Neural progenitor cell (in vitro differentiated cells): ENCODE results near the gene EPB42. TPM values are rescaled to one million over a fixed set of nuclear protein-coding genes. Genes with fewer than 3 reads are reported as not detected.
"Not testable (repeated sequence)": the region's sequence is repeated elsewhere in the genome, so short reads cannot be mapped to it uniquely, and the experiment has no call there.

Experiments
- DNase-seq: peaks from one replicate; pipeline ENCODE4 v3.0.0-alpha.2; 2016; ENCODE audit warnings: low spot score
- H2AFZ ChIP-seq: fragments of 200-600 bp; sonication (generic); replicated peaks from 2 replicates; pipeline ENCODE4 v1.6.1; 2016; ENCODE audit warnings: antibody characterized with exemption
- H3F3A ChIP-seq: fragments of 200-600 bp; sonication (generic); 2 replicates; pipeline ENCODE4 v1.6.1; 2016; ENCODE audit warnings: antibody characterized with exemption, low read depth
- H3K27ac ChIP-seq: fragments of 200-600 bp; sonication (generic); 2 replicates; pipeline ENCODE4 v1.5.1; 2016; ENCODE audit warnings: mild to moderate bottlenecking
- H3K27me3 ChIP-seq: fragments of 200-600 bp; sonication (generic); 2 replicates; pipeline ENCODE4 v1.6.1; 2016; ENCODE audit warnings: mild to moderate bottlenecking, moderate library complexity
- H3K36me3 ChIP-seq: fragments of 200-600 bp; sonication (generic); 2 replicates; pipeline ENCODE4 v1.5.1; 2016
- H3K4me1 ChIP-seq: fragments of 200-600 bp; sonication (generic); 2 replicates; pipeline ENCODE4 v1.6.1; 2016; ENCODE audit warnings: mixed run types
- H3K4me2 ChIP-seq: fragments of 200-600 bp; sonication (generic); 2 replicates; pipeline ENCODE4 v1.6.1; 2016
- H3K4me3 ChIP-seq: fragments of 200-600 bp; sonication (generic); 2 replicates; pipeline ENCODE4 v1.5.1; 2016
- H3K79me2 ChIP-seq: fragments of 200-600 bp; sonication (generic); 2 replicates; pipeline ENCODE4 v1.6.1; 2016; ENCODE audit warnings: low read depth
- H3K9ac ChIP-seq: fragments of 200-600 bp; sonication (generic); 2 replicates; pipeline ENCODE4 v1.6.1; 2016
- H3K9me3 ChIP-seq: fragments of 200-600 bp; sonication (generic); 2 replicates; pipeline ENCODE4 v1.5.1; 2016; ENCODE audit warnings: low read depth
- H4K20me1 ChIP-seq: fragments of 200-600 bp; sonication (generic); 2 replicates; pipeline ENCODE4 v1.6.1; 2016; ENCODE audit warnings: low read depth
- H3K27ac Mint-ChIP-seq: 3 replicates; pipeline ENCODE4 v1.8.0; 2021; ENCODE audit warnings: mixed read lengths
- H3K27me3 Mint-ChIP-seq: 2 replicates; pipeline ENCODE4 v1.8.0; 2022; ENCODE audit warnings: low read depth, mild to moderate bottlenecking, inconsistent platforms, moderate library complexity, mixed read lengths; ENCODE audit not compliant: insufficient read depth
- H3K36me3 Mint-ChIP-seq: 3 replicates; pipeline ENCODE4 v1.8.0; 2021; ENCODE audit warnings: mixed read lengths
- H3K4me1 Mint-ChIP-seq: 3 replicates; pipeline ENCODE4 v1.8.0; 2021; ENCODE audit warnings: mixed read lengths
- H3K4me3 Mint-ChIP-seq: 3 replicates; pipeline ENCODE4 v1.8.0; 2021; ENCODE audit warnings: mild to moderate bottlenecking, moderate library complexity, mixed read lengths
- H3K9me3 Mint-ChIP-seq: 3 replicates; pipeline ENCODE4 v1.8.0; 2020; ENCODE audit warnings: mixed read lengths
- EZH2 ChIP-seq: fragments of 200-600 bp; sonication (generic); IDR thresholded peaks from 2 replicates; pipeline ENCODE4 v1.6.1; 2017; ENCODE audit warnings: antibody characterized with exemption, mild to moderate bottlenecking, moderate library complexity
- EZH2phosphoT487 ChIP-seq: fragments of 200-600 bp; sonication (generic); IDR thresholded peaks from 2 replicates; pipeline ENCODE4 v1.6.1; 2017; ENCODE audit warnings: antibody characterized with exemption
- total RNA-seq: library from RNA; depleted of rRNA; stranded (reverse); fragments of >200 nt; gene quantifications from 2 replicates; pipeline ENCODE4 v1.2.3, GENCODE V29; 2015; ENCODE audit warnings: low replicate concordance
- TF ChIP-seq, protein P1 (sequence below): fragments of 200-600 bp; sonication (generic); IDR thresholded peaks from 2 replicates; pipeline ENCODE4 v1.5.1; 2017; ENCODE audit warnings: antibody characterized with exemption, mild to moderate bottlenecking

EPB42 gene
- total RNA-seq, 1 donor from 2014 or later = not detected

- H3K4me1 Mint-ChIP-seq = no peaks in the 10 kb centered on the region
- no peaks in the 10 kb centered on the region for H3K9me3 Mint-ChIP-seq
- H3K27me3 Mint-ChIP-seq = no peaks in the 10 kb centered on the region
- Histone ChIP-seq H3K4me3 (no peak overlapping the region), H4K20me1 (no peaks in the 10 kb centered on the region), H2AFZ (no peak overlapping the region), H3F3A (no peaks in the 10 kb centered on the region), H3K4me1 (no peaks in the 10 kb centered on the region), H3K9ac (no peak overlapping the region), H3K79me2 (no peaks in the 10 kb centered on the region), H3K27ac (no peak overlapping the region), H3K36me3 (no peaks in the 10 kb centered on the region), H3K4me2 (no peak overlapping the region), H3K27me3 (no peaks in the 10 kb centered on the region), H3K9me3 (no peaks in the 10 kb centered on the region)
- peaks cover 16% of the 10 kb centered on the region for H3K36me3 Mint-ChIP-seq
- DNase-seq = no peak
- TF ChIP-seq, protein P1, sequence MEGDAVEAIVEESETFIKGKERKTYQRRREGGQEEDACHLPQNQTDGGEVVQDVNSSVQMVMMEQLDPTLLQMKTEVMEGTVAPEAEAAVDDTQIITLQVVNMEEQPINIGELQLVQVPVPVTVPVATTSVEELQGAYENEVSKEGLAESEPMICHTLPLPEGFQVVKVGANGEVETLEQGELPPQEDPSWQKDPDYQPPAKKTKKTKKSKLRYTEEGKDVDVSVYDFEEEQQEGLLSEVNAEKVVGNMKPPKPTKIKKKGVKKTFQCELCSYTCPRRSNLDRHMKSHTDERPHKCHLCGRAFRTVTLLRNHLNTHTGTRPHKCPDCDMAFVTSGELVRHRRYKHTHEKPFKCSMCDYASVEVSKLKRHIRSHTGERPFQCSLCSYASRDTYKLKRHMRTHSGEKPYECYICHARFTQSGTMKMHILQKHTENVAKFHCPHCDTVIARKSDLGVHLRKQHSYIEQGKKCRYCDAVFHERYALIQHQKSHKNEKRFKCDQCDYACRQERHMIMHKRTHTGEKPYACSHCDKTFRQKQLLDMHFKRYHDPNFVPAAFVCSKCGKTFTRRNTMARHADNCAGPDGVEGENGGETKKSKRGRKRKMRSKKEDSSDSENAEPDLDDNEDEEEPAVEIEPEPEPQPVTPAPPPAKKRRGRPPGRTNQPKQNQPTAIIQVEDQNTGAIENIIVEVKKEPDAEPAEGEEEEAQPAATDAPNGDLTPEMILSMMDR = no peak
- TF ChIP-seq EZH2phosphoT487 = no peak
- no peak overlapping the region for H3K4me3 Mint-ChIP-seq
- H3K27ac Mint-ChIP-seq = no peak overlapping the region
These were observed 21.8 kb downstream of the EPB42 start for GRCh38 chr15:43198992-43199391.

DNA sequence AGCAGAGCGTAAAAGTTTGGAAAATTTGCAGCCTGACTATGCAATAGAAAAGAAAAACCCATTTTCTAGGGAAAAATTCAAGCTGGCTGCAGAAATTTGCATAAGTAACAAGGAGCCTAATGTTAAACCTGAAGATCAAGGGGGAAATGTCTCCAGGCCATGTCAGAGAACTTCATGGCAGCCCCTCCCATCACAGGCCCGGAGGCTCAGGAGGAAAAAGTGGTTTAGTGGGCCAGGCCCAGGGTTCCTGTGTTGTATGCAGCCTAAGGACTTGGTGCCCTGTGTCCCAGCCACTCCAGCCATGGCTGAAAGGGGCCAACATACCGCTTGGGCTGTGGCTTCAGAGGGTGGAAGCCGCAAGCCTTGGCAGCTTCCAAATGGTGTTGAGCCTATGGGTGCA is 22.3 kb downstream of the EPB42 start:
- H3K79me2 ChIP-seq, H3K9ac ChIP-seq, H2AFZ ChIP-seq, H3K27me3 ChIP-seq, H3K27ac ChIP-seq, H3K36me3 ChIP-seq, H3K27ac Mint-ChIP-seq, H3K27me3 Mint-ChIP-seq, H3K4me2 ChIP-seq, H3K4me3 Mint-ChIP-seq, H3K4me1 Mint-ChIP-seq, H3F3A ChIP-seq, H4K20me1 ChIP-seq, H3K4me3 ChIP-seq, DNase-seq, H3K4me1 ChIP-seq, H3K9me3 ChIP-seq, H3K9me3 Mint-ChIP-seq: not testable (repeated sequence)
- peaks cover 16% of the 10 kb centered on the region for H3K36me3 Mint-ChIP-seq

DNA sequence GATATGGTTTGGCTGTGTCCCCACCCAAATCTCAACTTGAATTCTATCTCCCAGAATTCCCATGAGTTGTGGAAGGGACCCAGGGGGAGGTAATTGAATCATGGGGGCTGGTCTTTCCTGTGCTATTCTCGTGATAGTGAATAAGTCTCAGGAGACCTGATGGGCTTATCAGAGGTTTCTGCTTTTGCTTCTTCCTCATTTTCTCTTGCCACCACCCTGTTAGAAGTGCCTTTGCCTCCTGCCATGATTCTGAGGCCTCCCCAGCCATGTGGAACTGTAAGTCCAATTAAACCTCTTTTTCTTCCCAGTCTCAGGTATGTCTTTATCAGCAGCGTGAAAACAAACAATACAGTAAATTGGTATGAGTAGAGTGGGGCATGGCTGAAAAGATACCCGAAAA is 23.0 kb downstream of the EPB42 start:
- H3K4me3 Mint-ChIP-seq, H3K9ac ChIP-seq, DNase-seq, H4K20me1 ChIP-seq, H3K4me1 Mint-ChIP-seq, H3K4me2 ChIP-seq, H3K27me3 ChIP-seq, H3K9me3 Mint-ChIP-seq, H3K36me3 ChIP-seq, H3K27ac ChIP-seq, H3K27me3 Mint-ChIP-seq, H3K9me3 ChIP-seq, H3F3A ChIP-seq, H3K4me3 ChIP-seq, H3K79me2 ChIP-seq, H3K4me1 ChIP-seq, H2AFZ ChIP-seq, H3K27ac Mint-ChIP-seq: not testable (repeated sequence)
- H3K36me3 Mint-ChIP-seq = peaks cover 16% of the 10 kb centered on the region

GRCh38 chr15:43196760-43197548 is 23.9 kb downstream of the EPB42 start:
- H3K27ac ChIP-seq = no peak overlapping the region
- no peaks in the 10 kb centered on the region for H3K27me3 ChIP-seq
- H3K36me3 ChIP-seq = peaks cover 7% of the 10 kb centered on the region
- DNase-seq = no peak
- H3K4me2 ChIP-seq = no peak overlapping the region
- Mint-ChIP-seq H3K27ac (no peak overlapping the region), H3K4me3 (no peak overlapping the region), H3K4me1 (no peaks in the 10 kb centered on the region), H3K27me3 (no peaks in the 10 kb centered on the region), H3K36me3 (peaks cover 16% of the 10 kb centered on the region), H3K9me3 (no peaks in the 10 kb centered on the region)
- H2AFZ ChIP-seq = no peak overlapping the region
- H3F3A ChIP-seq = no peaks in the 10 kb centered on the region
- H3K9me3 ChIP-seq = no peaks in the 10 kb centered on the region
- no peaks in the 10 kb centered on the region for H3K79me2 ChIP-seq
- H3K4me3 ChIP-seq = no peak overlapping the region
- no peak for TF ChIP-seq EZH2phosphoT487
- TF ChIP-seq, protein P1 = no peak
- TF ChIP-seq EZH2 = no peak
- no peaks in the 10 kb centered on the region for H3K4me1 ChIP-seq
- H3K9ac ChIP-seq = no peak overlapping the region
- no peaks in the 10 kb centered on the region for H4K20me1 ChIP-seq
